Neural cell (in vitro differentiated cells): ENCODE results near the gene ABCB8. TPM values are rescaled to one million over a fixed set of nuclear protein-coding genes. Genes with fewer than 3 reads are reported as not detected.

Experiments
- H2AFZ ChIP-seq: fragments of 200-600, 300-800 bp; sonication (generic), shearing (Covaris generic); 2 replicates; pipeline ENCODE4 v1.6.0; 2014; ENCODE audit warnings: low read depth, mild to moderate bottlenecking, antibody characterized with exemption, low read length, moderate library complexity
- H3F3A ChIP-seq: fragments of 200-600 bp; shearing (Covaris generic); 2 replicates; pipeline ENCODE4 v1.6.1; 2016; ENCODE audit warnings: mild to moderate bottlenecking, moderate library complexity, mixed read lengths, antibody characterized with exemption, low read length; ENCODE audit not compliant: insufficient read depth, poor library complexity, severe bottlenecking
- H3K27ac ChIP-seq: fragments of 200-600, 300-800 bp; sonication (generic), shearing (Covaris generic); 2 replicates; pipeline ENCODE4 v1.5.1; 2014; ENCODE audit warnings: mild to moderate bottlenecking, low read length, moderate library complexity
- H3K27me3 ChIP-seq: fragments of 300-800, 200-600 bp; sonication (generic), shearing (Covaris generic); 2 replicates; pipeline ENCODE4 v1.6.0; 2014; ENCODE audit warnings: mild to moderate bottlenecking, low read depth, low read length, moderate library complexity; ENCODE audit not compliant: insufficient read depth
- H3K36me3 ChIP-seq: fragments of 300-800, 200-600 bp; sonication (generic), shearing (Covaris generic); 2 replicates; pipeline ENCODE4 v1.5.1; 2014; ENCODE audit warnings: mild to moderate bottlenecking, antibody characterized with exemption, low read length, moderate library complexity; ENCODE audit not compliant: insufficient read depth
- H3K4me2 ChIP-seq: fragments of 300-800, 200-600 bp; sonication (generic), shearing (Covaris generic); 2 replicates; pipeline ENCODE4 v1.6.0; 2014; ENCODE audit warnings: mild to moderate bottlenecking, low read length
- H3K4me3 ChIP-seq: fragments of 300-800, 200-600 bp; sonication (generic), shearing (Covaris generic); 2 replicates; pipeline ENCODE4 v1.5.1; 2014; ENCODE audit warnings: mild to moderate bottlenecking, low read length, moderate library complexity
- H3K79me2 ChIP-seq: fragments of 200-600 bp; shearing (Covaris generic); replicated peaks from 2 replicates; pipeline ENCODE4 v1.6.0; 2014; ENCODE audit warnings: mild to moderate bottlenecking, low read length, moderate library complexity; ENCODE audit not compliant: insufficient read depth
- H3K9ac ChIP-seq: fragments of 300-800, 200-600 bp; sonication (generic), shearing (Covaris generic); 2 replicates; pipeline ENCODE4 v1.6.1; 2016; ENCODE audit warnings: mild to moderate bottlenecking, low read length, mixed read lengths
- H3K9me2 ChIP-seq: fragments of 200-600 bp; shearing (Covaris generic); 2 replicates; pipeline ENCODE4 v1.6.1; 2016; ENCODE audit warnings: mild to moderate bottlenecking, low read length, mixed read lengths; ENCODE audit not compliant: insufficient read depth
- H3K9me3 ChIP-seq: fragments of 200-600, 300-800 bp; sonication (generic), shearing (Covaris generic); 2 replicates; pipeline ENCODE4 v1.6.1; 2016; ENCODE audit warnings: mild to moderate bottlenecking, mixed run types, low read length, moderate library complexity, mixed read lengths
- H4K20me1 ChIP-seq: fragments of 200-600 bp; shearing (Covaris generic); 2 replicates; pipeline ENCODE4 v1.6.1; 2016; ENCODE audit warnings: mild to moderate bottlenecking, mixed run types; ENCODE audit not compliant: insufficient read depth
- CTCF ChIP-seq: fragments of 450-650 bp; IDR thresholded peaks from 2 replicates; pipeline ENCODE4 v1.5.1; 2014; ENCODE audit warnings: antibody characterized with exemption, mild to moderate bottlenecking, moderate library complexity; ENCODE audit not compliant: poor library complexity, severe bottlenecking
- EP300 ChIP-seq: fragments of 450-650 bp; conservative IDR thresholded peaks from 2 replicates; pipeline ENCODE4 v1.6.1; 2014; ENCODE audit warnings: antibody characterized with exemption, mild to moderate bottlenecking, moderate library complexity; ENCODE audit not compliant: poor library complexity, severe bottlenecking
- MXI1 ChIP-seq: fragments of 450-650 bp; conservative IDR thresholded peaks from 2 replicates; pipeline ENCODE4 v1.6.1; 2014; ENCODE audit warnings: antibody characterized with exemption, mild to moderate bottlenecking; ENCODE audit not compliant: poor library complexity, severe bottlenecking
- POLR2AphosphoS5 ChIP-seq: IDR thresholded peaks from 2 replicates; pipeline ENCODE4 v1.6.1; 2012
- RAD21 ChIP-seq: fragments of 450-650 bp; conservative IDR thresholded peaks from 2 replicates; pipeline ENCODE4 v1.6.1; 2014; ENCODE audit warnings: antibody characterized with exemption, mild to moderate bottlenecking, moderate library complexity
- SMC3 ChIP-seq: fragments of 450-650 bp; conservative IDR thresholded peaks from 2 replicates; pipeline ENCODE4 v1.6.1; 2014; ENCODE audit warnings: antibody characterized with exemption, mild to moderate bottlenecking, moderate library complexity; ENCODE audit not compliant: poor library complexity
- TAF1 ChIP-seq: IDR thresholded peaks from 2 replicates; pipeline ENCODE4 v1.6.1; 2012; ENCODE audit warnings: low read depth
- polyA plus RNA-seq: library from polyadenylated mRNA; depleted of rRNA; stranded (reverse); fragments of >200 nt; gene quantifications from 2 replicates; pipeline ENCODE4 v1.2.3, GENCODE V29; 2014

ABCB8 gene
- polyA plus RNA-seq, 1 donor from 2014 or later = 40.5 TPM

DNA sequence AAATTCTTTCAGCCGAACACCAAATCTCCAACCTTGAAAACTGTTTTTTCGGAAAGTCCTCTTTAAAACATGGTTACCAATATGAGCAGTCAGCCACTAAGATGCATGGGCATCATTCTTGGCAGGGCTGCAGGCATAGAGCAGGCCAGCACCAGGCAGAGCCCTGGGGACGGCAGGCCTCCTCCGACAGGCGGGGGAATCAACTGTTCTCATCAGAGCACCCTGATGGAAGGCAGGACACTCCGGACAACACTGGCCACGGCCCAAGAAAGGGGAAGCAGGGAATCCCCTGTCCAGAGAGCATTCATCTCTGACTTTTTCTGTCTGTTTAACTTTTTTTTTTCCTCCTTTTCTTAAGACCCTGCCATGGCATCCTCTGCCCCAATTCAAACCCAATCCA is 38.8 kb upstream of the ABCB8 start:
- H3K79me2 ChIP-seq = no peaks in the 10 kb centered on the region
- H3F3A ChIP-seq = no peaks in the 10 kb centered on the region
- TF ChIP-seq TAF1 = no peak
- no peak overlapping the region for H3K27ac ChIP-seq
- H3K9me2 ChIP-seq = no peaks in the 10 kb centered on the region
- no peak overlapping the region for H3K4me2 ChIP-seq
- H3K4me3 ChIP-seq = no peak overlapping the region
- no peaks in the 10 kb centered on the region for H3K36me3 ChIP-seq
- no peaks in the 10 kb centered on the region for H4K20me1 ChIP-seq
- no peak overlapping the region for H2AFZ ChIP-seq
- no peaks in the 10 kb centered on the region for H3K27me3 ChIP-seq
- no peaks in the 10 kb centered on the region for H3K9me3 ChIP-seq
- no peak overlapping the region for H3K9ac ChIP-seq

GRCh38 chr7:150990416-150991186 is 37.6 kb upstream of the ABCB8 start, which contains the start of gene NOS3:
Gene NOS3 (plus strand): TSS chr7:150991017. CDS start chr7:150993804, 2,787 bp downstream.
- Histone ChIP-seq H3K27ac (no peak within 1 kb of the TSS), H3K79me2 (no peaks in the 10 kb centered on the region), H3K9ac (no peak within 1 kb of the TSS), H3K9me2 (no peaks in the 10 kb centered on the region), H3K4me2 (no peak within 1 kb of the TSS), H3K9me3 (no peaks in the 10 kb centered on the region), H3F3A (no peaks in the 10 kb centered on the region), H3K27me3 (no peaks in the 10 kb centered on the region), H3K36me3 (no peaks in the 10 kb centered on the region), H3K4me3 (no peak within 1 kb of the TSS), H4K20me1 (no peaks in the 10 kb centered on the region), H2AFZ (no peak within 1 kb of the TSS)
- TF ChIP-seq CTCF = no peak
- TF ChIP-seq EP300 = no peak
- no peak for TF ChIP-seq RAD21
- no peak for TF ChIP-seq POLR2AphosphoS5
- no peak for TF ChIP-seq SMC3

DNA sequence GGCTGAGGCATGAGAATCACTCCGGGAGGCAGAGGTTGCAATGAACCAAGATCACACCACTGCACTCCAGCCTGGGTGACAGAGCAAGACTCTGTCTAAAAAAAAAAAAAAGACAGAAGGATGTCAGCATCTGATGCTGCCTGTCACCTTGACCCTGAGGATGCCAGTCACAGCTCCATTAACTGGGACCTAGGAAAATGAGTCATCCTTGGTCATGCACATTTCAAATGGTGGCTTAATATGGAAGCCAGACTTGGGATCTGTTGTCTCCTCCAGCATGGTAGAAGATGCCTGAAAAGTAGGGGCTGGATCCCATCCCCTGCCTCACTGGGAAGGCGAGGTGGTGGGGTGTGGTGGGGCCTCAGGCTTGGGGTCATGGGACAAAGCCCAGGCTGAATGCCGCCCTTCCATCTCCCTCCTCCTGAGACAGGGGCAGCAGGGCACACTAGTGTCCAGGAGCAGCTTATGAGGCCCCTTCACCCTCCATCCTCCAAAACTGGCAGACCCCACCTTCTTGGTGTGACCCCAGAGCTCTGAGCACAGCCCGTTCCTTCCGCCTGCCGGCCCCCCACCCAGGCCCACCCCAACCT is 36.1 kb upstream of the ABCB8 start:
- no peaks in the 10 kb centered on the region for H3F3A ChIP-seq
- H3K36me3 ChIP-seq = no peaks in the 10 kb centered on the region
- no peaks in the 10 kb centered on the region for H4K20me1 ChIP-seq
- no peaks in the 10 kb centered on the region for H3K27me3 ChIP-seq
- TF ChIP-seq MXI1 = no peak
- TF ChIP-seq SMC3 = no peak
- TF ChIP-seq TAF1 = no peak
- no peak for TF ChIP-seq RAD21
- TF ChIP-seq CTCF = no peak
- H3K9ac ChIP-seq = no peak overlapping the region
- H2AFZ ChIP-seq = no peak overlapping the region
- H3K4me2 ChIP-seq = no peak overlapping the region
- no peak overlapping the region for H3K27ac ChIP-seq
- no peaks in the 10 kb centered on the region for H3K9me2 ChIP-seq
- H3K9me3 ChIP-seq = no peaks in the 10 kb centered on the region
- no peak overlapping the region for H3K4me3 ChIP-seq
- H3K79me2 ChIP-seq = no peaks in the 10 kb centered on the region
